ENCODE results near the gene XPR1.

- TF ChIP-seq, protein P1, sequence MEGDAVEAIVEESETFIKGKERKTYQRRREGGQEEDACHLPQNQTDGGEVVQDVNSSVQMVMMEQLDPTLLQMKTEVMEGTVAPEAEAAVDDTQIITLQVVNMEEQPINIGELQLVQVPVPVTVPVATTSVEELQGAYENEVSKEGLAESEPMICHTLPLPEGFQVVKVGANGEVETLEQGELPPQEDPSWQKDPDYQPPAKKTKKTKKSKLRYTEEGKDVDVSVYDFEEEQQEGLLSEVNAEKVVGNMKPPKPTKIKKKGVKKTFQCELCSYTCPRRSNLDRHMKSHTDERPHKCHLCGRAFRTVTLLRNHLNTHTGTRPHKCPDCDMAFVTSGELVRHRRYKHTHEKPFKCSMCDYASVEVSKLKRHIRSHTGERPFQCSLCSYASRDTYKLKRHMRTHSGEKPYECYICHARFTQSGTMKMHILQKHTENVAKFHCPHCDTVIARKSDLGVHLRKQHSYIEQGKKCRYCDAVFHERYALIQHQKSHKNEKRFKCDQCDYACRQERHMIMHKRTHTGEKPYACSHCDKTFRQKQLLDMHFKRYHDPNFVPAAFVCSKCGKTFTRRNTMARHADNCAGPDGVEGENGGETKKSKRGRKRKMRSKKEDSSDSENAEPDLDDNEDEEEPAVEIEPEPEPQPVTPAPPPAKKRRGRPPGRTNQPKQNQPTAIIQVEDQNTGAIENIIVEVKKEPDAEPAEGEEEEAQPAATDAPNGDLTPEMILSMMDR (IDR thresholded peaks at IDR 0.05; ENCODE audit: low read depth, low read length, poor library complexity, severe bottlenecking) = no peak
- TF ChIP-seq EZH2phosphoT487 (IDR thresholded peaks at IDR 0.05; ENCODE audit: borderline replicate concordance, low read length) = no peak
These were observed 47.0 kb upstream of the XPR1 start for GRCh38 chr1:180584869-180585268.

Data from DOHH2 (cell line).